Measurements from ENCODE around the gene SLC44A2.

The SLC44A2 gene

DNA sequence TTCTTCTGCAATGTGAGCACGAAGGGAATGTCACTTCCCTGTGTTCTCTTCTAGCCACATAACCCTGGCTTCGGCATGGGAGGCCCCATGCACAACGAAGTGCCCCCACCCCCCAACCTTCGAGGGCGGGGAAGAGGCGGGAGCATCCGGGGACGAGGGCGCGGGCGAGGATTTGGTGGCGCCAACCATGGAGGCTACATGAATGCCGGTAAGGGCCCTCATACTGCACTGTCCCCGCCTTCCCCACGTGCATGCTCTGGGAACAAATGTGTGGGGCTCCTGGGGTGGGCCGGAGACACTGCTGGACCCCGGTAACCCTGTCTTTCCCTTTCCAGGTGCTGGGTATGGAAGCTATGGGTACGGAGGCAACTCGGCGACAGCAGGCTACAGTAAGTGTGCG is 58.2 kb downstream of the SLC44A2 start:
- no peak for DNase-seq

DNA sequence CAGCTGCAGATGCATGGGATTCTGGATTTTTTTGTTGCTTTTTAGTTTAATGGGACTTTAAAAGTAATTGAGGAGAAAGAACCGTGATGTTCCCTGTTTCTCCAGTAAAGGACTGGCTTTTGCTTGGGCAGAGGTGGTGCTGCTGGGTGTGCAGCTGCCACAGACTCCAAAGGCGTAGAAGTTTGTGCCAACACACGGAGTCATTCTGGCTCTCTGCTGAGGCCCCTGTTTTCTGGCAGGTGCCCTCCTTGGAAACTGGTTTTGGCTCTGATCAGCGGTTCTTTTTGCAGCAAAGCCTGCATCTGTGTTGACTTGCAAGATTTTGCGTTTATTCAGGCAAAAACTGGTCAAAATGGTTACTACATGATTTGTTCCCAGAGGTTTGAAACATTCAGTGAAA is 59.9 kb downstream of the SLC44A2 start:
- no peak for DNase-seq

DNA sequence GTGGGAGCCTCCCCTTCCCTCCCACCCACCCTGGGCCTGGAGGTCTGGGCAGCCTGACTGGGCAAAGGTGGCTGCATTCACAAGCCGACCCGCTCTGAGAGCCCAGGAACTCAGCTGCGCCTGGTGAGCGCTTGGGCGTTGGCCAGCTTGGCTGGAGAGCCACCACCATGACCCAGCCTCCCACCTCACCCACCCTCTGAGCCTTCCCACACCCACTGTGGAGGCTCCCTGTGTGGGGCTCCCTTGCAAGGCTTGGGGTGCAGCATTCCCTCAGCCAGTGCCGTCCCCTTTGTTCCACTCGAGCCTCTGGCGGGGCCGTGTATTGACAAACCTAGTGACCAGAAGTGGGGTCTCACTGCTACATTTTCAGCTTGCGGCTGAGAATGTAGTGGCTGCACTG is 60.8 kb downstream of the SLC44A2 start:
- DNase-seq, result no peak

DNA sequence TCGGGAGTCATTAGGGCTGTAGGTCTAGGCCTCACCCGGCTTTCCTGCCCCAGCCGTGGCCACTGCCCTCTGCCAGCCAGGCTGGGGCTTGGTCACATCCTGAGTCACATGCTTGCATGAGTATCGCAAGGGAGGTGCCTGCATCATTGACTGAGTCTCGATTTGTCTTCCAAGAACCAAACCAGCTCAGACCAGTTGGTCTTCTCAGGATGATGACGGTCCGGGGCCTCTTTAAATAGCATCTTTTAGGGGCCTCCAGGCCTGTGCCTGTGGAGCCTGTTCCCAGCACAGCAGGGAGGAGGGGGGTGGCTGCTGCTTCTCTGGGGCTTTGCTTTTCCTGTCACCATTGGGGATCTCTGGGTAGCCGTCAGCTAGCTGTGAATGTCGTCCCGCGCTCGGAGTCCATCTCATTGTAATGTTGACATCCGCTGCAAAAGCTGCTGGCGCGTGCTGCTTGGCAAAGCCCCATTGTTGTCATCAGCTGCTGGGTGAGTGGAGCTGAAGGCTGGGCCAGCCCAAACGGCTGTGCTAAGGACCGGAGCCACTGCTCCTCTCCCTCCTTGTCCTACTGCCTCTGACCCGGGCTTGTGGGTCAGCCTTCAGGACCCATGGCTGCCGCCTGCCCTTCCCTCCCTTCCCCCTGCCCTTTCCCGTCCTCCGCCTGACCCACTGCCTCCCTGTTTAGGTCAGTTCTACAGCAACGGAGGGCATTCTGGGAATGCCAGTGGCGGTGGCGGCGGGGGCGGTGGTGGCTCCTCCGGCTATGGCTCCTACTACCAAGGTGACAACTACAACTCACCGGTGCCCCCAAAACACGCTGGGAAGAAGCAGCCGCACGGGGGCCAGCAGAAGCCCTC is 61.5 kb downstream of the SLC44A2 start:
- DNase-seq, result no peak

DNA sequence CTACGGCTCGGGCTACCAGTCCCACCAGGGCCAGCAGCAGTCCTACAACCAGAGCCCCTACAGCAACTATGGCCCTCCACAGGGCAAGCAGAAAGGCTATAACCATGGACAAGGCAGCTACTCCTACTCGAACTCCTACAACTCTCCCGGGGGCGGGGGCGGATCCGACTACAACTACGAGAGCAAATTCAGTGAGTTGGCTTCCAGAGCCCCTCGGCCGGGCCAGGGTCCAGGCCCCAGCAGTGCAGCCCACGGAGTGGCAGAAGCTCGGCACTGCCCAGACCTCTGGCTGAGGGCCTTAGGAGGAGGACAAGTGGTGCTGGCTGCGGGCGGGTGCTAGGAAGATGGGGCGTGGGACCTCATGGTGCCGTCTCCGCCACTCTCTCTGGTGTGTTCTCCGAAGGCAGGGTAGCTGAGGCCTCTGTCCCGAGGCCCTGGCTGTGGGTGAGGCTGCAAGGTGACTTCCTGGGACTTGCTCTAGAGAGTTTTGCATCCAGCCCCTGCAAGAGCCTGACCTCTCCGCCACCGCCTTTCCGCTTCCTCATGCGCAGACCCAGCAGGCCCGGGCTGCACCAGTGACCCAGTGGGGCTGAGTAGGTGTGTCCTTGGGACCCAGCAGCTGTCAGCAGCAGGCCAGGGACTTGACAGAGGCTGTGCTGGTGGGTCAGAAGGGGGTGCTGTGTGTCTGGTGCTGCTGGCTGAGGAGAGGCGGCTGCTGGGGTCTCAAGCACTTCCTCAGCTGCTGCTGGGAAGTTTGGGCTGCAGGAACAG is 62.4 kb downstream of the SLC44A2 start:
- DNase-seq, result no peak

DNA sequence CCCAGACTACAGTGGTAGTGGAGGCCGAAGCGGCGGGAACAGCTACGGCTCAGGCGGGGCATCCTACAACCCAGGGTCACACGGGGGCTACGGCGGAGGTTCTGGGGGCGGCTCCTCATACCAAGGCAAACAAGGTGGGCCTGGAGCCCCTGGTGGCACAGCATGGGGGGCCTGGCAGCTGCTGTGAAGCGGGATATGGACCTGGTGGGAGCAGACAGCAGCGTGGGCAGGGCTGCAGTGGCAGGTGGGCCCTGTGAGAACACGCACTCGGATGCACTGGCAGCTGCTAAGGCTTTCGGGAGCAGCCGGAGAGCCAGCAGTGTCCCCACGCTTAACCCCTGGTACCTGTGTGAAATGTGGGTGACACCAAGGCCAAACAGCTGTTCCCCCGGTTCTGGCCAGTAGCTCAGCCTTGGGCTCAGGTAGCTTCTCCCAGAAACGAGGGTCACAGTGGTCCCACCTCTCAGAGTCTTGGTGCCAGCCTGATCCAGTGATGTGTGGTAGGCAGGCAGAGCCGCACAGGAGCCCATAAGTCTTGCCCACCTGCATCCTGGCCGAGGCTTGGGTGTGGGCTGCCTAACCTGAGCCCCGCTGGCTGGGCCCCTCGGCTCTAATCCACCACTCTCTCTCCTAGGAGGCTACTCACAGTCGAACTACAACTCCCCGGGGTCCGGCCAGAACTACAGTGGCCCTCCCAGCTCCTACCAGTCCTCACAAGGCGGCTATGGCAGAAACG is 63.4 kb downstream of the SLC44A2 start:
- DNase-seq, result no peak

DNA sequence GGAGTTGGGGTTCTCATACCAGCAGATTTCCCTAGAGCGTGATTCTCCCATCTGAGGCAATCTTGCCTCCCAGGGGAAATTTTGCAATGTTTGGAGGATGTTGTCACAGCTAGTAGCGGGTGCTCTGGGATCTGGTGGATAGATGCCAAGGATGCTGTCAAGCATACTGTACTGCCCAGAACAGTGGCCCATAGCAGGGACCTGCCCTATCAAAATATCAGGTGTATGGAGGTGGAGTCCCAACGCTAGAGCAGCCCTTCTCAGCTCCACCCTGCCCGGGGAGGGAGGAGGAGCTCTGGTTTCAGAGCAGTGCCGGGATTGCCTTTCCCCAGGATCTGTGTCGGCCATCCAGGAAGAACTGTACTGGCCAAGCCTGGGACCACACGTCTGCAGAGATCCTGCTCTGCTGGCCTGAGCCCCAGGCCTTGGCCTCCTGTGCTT is 65.0 kb downstream of the SLC44A2 start:
- DNase-seq, result no peak

DNA sequence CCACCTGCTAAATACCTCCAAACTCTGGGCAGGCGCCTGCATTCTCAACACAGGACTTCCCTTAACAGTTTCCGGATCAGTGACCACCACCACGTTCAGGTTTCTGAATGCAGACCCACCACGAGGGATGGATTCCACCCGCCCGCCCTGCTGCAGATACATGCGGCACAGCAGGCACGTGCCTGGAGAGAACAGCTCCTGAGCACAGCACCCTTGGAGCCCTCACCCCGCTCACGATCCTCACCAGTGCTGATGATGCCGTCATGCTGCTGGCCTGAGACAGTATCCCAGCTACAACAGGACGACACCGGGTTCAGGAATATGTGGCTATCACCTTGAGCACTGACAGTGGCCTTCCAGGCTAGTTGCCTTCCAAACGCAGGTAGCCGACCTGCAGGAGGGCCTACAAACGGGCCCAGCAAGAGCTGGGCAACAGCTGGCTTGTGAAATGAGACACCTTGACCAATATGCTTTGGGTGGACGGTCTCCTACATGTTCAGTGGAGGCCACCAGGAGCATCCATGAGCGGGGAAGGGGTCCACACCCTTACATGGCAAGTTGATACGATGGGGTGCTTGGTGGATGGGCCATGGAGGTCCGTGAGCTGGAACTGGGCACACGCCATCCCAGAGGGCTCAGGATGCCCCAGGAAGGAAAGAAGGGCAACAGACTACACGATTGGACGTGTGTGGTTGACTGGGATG is 66.0 kb downstream of the SLC44A2 start:
- no peak for DNase-seq

DNA sequence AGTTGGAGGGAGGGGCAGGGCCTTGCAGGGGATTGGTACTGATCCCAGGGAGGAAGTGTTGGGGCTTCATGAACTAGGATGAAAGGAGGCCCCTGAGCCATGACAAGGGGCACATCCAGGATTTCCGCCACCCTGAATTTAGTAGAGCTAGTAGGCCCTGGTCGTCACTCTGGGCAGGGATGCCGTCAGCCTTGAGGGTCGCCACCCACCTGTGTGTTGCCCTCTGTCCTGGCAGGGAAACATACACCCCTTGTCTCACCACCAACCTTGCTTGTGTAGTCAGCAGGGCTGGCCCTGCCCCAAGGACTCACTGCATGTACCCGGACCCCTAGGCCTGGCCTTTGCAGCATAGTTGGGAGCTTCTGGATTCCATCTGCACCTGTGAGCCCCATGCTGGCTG is 66.5 kb downstream of the SLC44A2 start:
- no peak for DNase-seq

DNA sequence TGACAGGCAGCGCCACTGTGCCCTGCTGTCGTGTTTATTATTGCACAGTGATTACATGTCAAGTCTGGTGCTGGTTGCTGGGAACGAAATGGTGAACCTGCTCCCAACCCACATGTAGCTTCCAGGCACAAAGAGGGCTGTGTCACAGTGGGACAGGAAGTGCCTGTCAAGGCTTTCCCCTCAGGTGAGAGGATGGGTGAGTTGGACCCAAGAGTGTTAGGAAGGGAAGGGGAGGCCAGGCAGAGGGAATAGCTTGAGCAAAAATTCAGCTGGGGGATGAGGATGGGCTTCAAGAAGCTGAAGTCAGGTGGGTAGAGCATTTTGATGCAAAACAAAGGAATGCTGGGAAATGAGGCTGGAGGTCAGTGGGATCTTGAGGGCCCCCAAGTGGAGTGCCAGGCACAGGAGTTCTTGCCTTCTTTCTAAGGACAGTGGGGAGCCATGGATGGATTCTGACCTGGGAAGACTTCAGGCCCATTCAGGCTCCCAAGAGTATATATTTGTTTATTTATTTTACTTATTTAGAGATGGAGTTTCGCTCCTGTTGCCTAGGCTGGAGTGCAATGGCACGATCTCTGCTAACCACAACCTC is 67.4 kb downstream of the SLC44A2 start:
- DNase-seq, result no peak

Measured in effector CD8-positive, alpha-beta T cell (primary cell).